PC-3 (cell line): ENCODE results near the gene PLXNA2. TPM values are rescaled to one million over a fixed set of nuclear protein-coding genes. Genes with fewer than 3 reads are reported as not detected.

Experiments used
- ATAC-seq: fragments of 200-7000 bp; cut with Tn5 transposase; 2 replicates; pipeline ENCODE4 v1.9.1; 2020; ENCODE audit warnings: mild to moderate bottlenecking, moderate library complexity
- BruUV-seq: library from RNA; stranded (reverse); fragments of 400-500 nt; replicated peaks from 2 replicates; lab custom pipeline; 2021; lab: Mats Ljungman, UMichigan
- CTCF ChIA-PET: fragments of 300-600 bp; sonication (Branson Sonifier 250); formaldehyde crosslinking; loops from one replicate; lab custom pipeline; 2022; ENCODE audit warnings: antibody characterized with exemption; lab: Charles Lee
- POLR2A ChIA-PET: fragments of 300-600 bp; sonication (Branson Sonifier 250); formaldehyde crosslinking; loops from one replicate; lab custom pipeline; 2022; ENCODE audit warnings: antibody characterized with exemption; ENCODE audit not compliant: unreplicated experiment; lab: Charles Lee
- DNase-seq: peaks from one replicate; pipeline ENCODE4 v3.0.0-alpha.2; 2015
- H2AFZ ChIP-seq: fragments of 300-600 bp; sonication (generic); 2 replicates; pipeline ENCODE4 v1.6.0; 2016; ENCODE audit warnings: antibody characterized with exemption, low read length
- H3F3A ChIP-seq: fragments of 300-600 bp; sonication (generic); one replicate; pipeline ENCODE4 v1.6.0; 2017; ENCODE audit warnings: antibody characterized with exemption, low read length, control low read depth, mild to moderate bottlenecking; ENCODE audit not compliant: unreplicated experiment
- H3K27ac ChIP-seq: fragments of 300-600 bp; sonication (generic); 2 replicates; pipeline ENCODE4 v1.5.1; 2016; ENCODE audit warnings: mild to moderate bottlenecking, low read length
- H3K27me3 ChIP-seq: fragments of 300-600 bp; sonication (generic); 2 replicates; pipeline ENCODE4 v1.6.1; 2016; ENCODE audit warnings: low read length, mixed read lengths
- H3K36me3 ChIP-seq: fragments of 300-600 bp; sonication (generic); 2 replicates; pipeline ENCODE4 v1.6.1; 2016; ENCODE audit warnings: low read depth, mixed run types, low read length, mixed read lengths
- H3K4me1 ChIP-seq: fragments of 300-600 bp; sonication (generic); 2 replicates; pipeline ENCODE4 v1.5.1; 2016; ENCODE audit warnings: low read length; ENCODE audit not compliant: insufficient read depth
- H3K4me2 ChIP-seq: fragments of 300-600 bp; sonication (generic); 2 replicates; pipeline ENCODE4 v1.6.0; 2016; ENCODE audit warnings: low read length
- H3K4me3 ChIP-seq: fragments of 300-600 bp; sonication (generic); 2 replicates; pipeline ENCODE4 v1.5.1; 2016; ENCODE audit warnings: mild to moderate bottlenecking, low read length, mixed read lengths
- H3K79me2 ChIP-seq: fragments of 300-600 bp; sonication (generic); 2 replicates; pipeline ENCODE4 v1.6.1; 2017; ENCODE audit warnings: low read length, mixed read lengths
- H3K9ac ChIP-seq: fragments of 300-600 bp; sonication (generic); 2 replicates; pipeline ENCODE4 v1.6.0; 2016; ENCODE audit warnings: mild to moderate bottlenecking, low read length
- H3K9me2 ChIP-seq: fragments of 300-600 bp; sonication (generic); replicated peaks from 2 replicates; pipeline ENCODE4 v1.6.1; 2016; ENCODE audit warnings: mixed run types, low read length, mixed read lengths
- H3K9me3 ChIP-seq: fragments of 300-600 bp; sonication (generic); 2 replicates; pipeline ENCODE4 v1.6.1; 2016; ENCODE audit warnings: low read length, mixed read lengths
- H4K20me1 ChIP-seq: fragments of 300-600 bp; sonication (generic); 2 replicates; pipeline ENCODE4 v1.6.1; 2016; ENCODE audit warnings: low read length, mixed read lengths
- EZH2 ChIP-seq: fragments of 300-600 bp; sonication (generic); IDR thresholded peaks from one replicate; pipeline ENCODE4 v1.6.1; 2017; ENCODE audit warnings: antibody characterized with exemption, mild to moderate bottlenecking, low read length; ENCODE audit not compliant: unreplicated experiment
- EZH2phosphoT487 ChIP-seq: fragments of 300-600 bp; sonication (generic); IDR thresholded peaks from 2 replicates; pipeline ENCODE4 v1.6.1; 2018; ENCODE audit warnings: mild to moderate bottlenecking, antibody characterized with exemption, low read length, borderline replicate concordance
- intact Hi-C: fragments of 100-400 bp; cut with micrococcal nuclease; formaldehyde crosslinking; loops from 2 replicates; pipeline ENCODE4 v1.9.0; 2023
- total RNA-seq: library from RNA; depleted of rRNA; stranded (reverse); fragments of >200 nt; gene quantifications from 2 replicates; pipeline ENCODE4 v1.2.3, GENCODE V29; 2014
- TF ChIP-seq, protein P1 (sequence below): fragments of 300-600 bp; sonication (generic); conservative IDR thresholded peaks from 2 replicates; pipeline ENCODE4 v1.5.1; 2017; ENCODE audit warnings: antibody characterized with exemption, low read depth, mild to moderate bottlenecking, low read length

PLXNA2 gene
- total RNA-seq, 1 experiment from 2014 or later = 16.2 TPM

DNA sequence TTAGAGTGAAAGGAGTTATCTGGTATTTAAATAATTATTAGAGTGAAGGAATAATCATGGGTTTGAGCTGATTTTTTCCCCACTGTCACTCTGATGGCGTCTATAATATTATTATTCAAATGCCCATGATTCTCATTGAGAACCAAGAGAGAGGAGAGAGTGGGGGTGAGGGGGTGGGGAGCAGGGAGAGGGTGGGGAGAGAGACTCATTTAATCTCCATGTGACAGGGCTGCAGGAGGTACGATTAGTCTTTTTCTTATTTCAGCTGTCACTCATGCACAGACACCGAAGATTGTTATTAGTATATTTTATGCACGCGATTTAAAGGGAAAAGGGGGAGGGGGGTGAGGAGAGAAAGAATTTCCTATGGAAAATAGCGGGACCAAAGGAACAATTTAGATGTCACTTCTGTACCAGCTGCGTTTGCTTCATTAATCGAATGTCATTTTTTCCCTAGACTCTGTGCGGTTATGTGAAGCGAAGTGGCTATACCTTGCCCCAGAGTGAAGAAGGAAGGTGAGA, 19.9 kb downstream of the PLXNA2 start:
- Histone ChIP-seq H3K4me2 (no peak overlapping the region), H3K9me2 (no peaks in the 10 kb centered on the region), H3K9ac (no peak overlapping the region), H3K79me2 (peaks cover 16% of the 10 kb centered on the region), H3K27me3 (no peaks in the 10 kb centered on the region), H3F3A (no peaks in the 10 kb centered on the region), H4K20me1 (no peaks in the 10 kb centered on the region), H3K4me1 (peaks cover 44% of the 10 kb centered on the region), H3K36me3 (no peaks in the 10 kb centered on the region), H3K4me3 (no peak overlapping the region), H3K27ac (no peak overlapping the region), H3K9me3 (no peaks in the 10 kb centered on the region), H2AFZ (no peak overlapping the region)
- ATAC-seq (no peak), DNase-seq (no peak)
- no peak for TF ChIP-seq EZH2
- TF ChIP-seq, protein P1, sequence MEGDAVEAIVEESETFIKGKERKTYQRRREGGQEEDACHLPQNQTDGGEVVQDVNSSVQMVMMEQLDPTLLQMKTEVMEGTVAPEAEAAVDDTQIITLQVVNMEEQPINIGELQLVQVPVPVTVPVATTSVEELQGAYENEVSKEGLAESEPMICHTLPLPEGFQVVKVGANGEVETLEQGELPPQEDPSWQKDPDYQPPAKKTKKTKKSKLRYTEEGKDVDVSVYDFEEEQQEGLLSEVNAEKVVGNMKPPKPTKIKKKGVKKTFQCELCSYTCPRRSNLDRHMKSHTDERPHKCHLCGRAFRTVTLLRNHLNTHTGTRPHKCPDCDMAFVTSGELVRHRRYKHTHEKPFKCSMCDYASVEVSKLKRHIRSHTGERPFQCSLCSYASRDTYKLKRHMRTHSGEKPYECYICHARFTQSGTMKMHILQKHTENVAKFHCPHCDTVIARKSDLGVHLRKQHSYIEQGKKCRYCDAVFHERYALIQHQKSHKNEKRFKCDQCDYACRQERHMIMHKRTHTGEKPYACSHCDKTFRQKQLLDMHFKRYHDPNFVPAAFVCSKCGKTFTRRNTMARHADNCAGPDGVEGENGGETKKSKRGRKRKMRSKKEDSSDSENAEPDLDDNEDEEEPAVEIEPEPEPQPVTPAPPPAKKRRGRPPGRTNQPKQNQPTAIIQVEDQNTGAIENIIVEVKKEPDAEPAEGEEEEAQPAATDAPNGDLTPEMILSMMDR = no peak
- no peak for TF ChIP-seq EZH2phosphoT487
- BruUV-seq = no TSS peak
- ChIA-PET CTCF (interaction anchor here (0.6 kb wide), 1 partner anchor 202 kb away, joined by 3 read pairs; no protein-coding TSS in a partner anchor), POLR2A (no interaction called here)
- intact Hi-C loops = no loop called here

DNA sequence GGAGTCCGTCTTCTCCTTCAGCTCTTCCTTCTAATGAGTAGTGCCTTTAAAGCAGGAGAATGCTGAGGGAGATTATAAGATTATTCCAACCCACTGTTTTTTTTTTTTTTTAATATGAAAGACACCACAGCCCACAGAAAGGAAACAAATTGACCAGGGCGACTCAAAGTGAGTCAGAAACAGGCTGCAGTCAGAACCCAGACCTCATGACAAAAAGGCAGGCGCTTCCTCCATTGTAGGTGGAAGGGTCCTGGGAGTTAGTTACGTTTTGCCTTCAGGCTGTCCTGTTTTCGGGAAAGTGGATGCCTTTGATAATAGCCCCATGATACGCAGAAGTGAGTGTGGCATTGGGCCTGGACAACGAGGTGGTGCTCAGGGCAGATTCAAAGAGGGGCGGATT, 21.0 kb downstream of the PLXNA2 start:
- Histone ChIP-seq H3K4me1 (peaks cover 48% of the 10 kb centered on the region), H3K4me2 (no peak overlapping the region), H3K79me2 (peaks cover 13% of the 10 kb centered on the region), H3F3A (no peaks in the 10 kb centered on the region), H3K27me3 (no peaks in the 10 kb centered on the region), H2AFZ (0 out of 2 replicates have a peak overlapping the region, but pooled peaks have one; percentile 37), H3K36me3 (no peaks in the 10 kb centered on the region), H3K9ac (no peak overlapping the region), H3K9me2 (no peaks in the 10 kb centered on the region), H3K9me3 (no peaks in the 10 kb centered on the region), H3K27ac (peak overlapping the region; percentile 17; the same call in 1 of the 2 replicates), H3K4me3 (no peak overlapping the region), H4K20me1 (no peaks in the 10 kb centered on the region)
- no peak for TF ChIP-seq EZH2phosphoT487
- TF ChIP-seq, protein P1 = no peak
- TF ChIP-seq EZH2 = no peak
- ATAC-seq (no peak), DNase-seq (peak; percentile 49)
- intact Hi-C loops = no loop called here
- ChIA-PET CTCF (no interaction called here), POLR2A (no interaction called here)
- no TSS peak for BruUV-seq

DNA sequence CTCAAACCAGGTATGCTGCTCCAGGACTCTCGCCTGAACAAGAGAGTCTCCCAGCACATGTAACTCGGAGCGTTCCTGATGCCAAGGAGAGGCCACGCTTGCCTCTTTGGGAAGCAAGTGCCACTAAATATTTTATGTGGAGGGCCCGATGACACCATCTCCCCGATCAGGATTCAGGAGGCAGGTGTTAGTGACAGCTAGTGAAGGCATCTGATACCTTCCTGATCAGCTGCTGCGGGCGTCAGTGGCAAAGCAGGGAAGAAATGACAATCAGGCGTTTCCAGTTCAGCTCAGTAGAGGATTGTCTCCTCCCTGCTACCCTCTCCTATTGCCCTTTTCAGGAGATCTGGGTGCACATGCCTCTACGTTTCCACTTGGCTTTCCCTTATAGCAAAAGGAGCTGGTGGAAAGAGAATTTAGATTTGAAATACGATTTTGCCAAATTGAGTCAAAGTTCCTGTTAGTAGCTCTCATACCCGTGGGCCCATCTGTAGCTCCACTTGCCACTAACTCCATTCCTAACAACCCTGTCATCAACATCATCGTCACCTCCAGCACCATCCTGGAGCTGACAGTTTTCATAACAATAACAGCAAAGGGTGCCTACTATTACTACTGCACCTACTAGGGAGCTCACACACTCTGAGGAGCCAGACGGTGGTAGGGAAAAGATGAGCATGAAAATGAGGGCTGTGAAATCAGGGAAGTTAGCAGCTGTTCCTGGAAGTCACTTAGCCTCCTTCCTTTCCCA, 21.6 kb downstream of the PLXNA2 start:
- no peak overlapping the region for H3K27ac ChIP-seq
- POLR2A ChIA-PET = no interaction called here

More for the DNA sequence above, 21.6 kb downstream of the PLXNA2 start:
- TF ChIP-seq, protein P1 = no peak
- TF ChIP-seq EZH2phosphoT487 (no peak), EZH2 (no peak)
- no TSS peak for BruUV-seq
- ATAC-seq = no peak
- CTCF ChIA-PET = no interaction called here
- Histone ChIP-seq H3K4me1 (peaks cover 48% of the 10 kb centered on the region), H3K9me3 (no peaks in the 10 kb centered on the region), H4K20me1 (no peaks in the 10 kb centered on the region), H3K9me2 (no peaks in the 10 kb centered on the region), H3K79me2 (peaks cover 13% of the 10 kb centered on the region), H3K9ac (no peak overlapping the region), H3K36me3 (no peaks in the 10 kb centered on the region), H3K4me3 (no peak overlapping the region), H3F3A (no peaks in the 10 kb centered on the region), H3K27me3 (no peaks in the 10 kb centered on the region), H2AFZ (no peak overlapping the region), H3K4me2 (no peak overlapping the region)
- no peak for DNase-seq
- intact Hi-C loops = no loop called here
